Measurements from ENCODE around the gene RIIAD1.

DNA sequence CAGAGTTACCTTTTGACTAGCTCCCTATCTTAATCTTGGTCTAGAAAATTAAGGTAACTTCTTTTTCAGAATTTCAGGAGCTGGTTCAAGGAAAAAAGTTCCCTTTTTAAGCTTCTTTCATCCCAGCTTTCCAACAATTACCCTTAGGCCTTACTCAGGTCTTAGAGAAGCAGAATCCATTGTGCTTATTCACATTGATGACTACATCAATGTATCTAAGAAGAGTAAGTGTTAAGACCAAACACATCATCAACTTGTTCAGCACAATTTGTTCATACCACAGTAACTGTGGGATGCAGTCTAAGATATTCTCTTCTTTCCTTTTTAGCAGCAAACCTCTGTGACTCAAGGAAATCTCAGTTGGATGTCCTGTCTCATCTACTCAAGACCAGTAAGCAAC is 37.9 kb downstream of the RIIAD1 start:
- TF ChIP-seq, protein P1, sequence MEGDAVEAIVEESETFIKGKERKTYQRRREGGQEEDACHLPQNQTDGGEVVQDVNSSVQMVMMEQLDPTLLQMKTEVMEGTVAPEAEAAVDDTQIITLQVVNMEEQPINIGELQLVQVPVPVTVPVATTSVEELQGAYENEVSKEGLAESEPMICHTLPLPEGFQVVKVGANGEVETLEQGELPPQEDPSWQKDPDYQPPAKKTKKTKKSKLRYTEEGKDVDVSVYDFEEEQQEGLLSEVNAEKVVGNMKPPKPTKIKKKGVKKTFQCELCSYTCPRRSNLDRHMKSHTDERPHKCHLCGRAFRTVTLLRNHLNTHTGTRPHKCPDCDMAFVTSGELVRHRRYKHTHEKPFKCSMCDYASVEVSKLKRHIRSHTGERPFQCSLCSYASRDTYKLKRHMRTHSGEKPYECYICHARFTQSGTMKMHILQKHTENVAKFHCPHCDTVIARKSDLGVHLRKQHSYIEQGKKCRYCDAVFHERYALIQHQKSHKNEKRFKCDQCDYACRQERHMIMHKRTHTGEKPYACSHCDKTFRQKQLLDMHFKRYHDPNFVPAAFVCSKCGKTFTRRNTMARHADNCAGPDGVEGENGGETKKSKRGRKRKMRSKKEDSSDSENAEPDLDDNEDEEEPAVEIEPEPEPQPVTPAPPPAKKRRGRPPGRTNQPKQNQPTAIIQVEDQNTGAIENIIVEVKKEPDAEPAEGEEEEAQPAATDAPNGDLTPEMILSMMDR (IDR thresholded peaks at IDR 0.05) = no peak
- no peak for TF ChIP-seq POLR2A (IDR thresholded peaks at IDR 0.05)

Data from thyroid gland (tissue), 4 donors.